NCI-H748 (cell line): ENCODE results near the gene FERMT1.
"Not testable (repeated sequence)": the region's sequence is repeated elsewhere in the genome, so short reads cannot be mapped to it uniquely, and the experiment has no call there.

Experiments used
- DNase-seq: peaks from one replicate; lab custom pipeline; 2025; ENCODE audit not compliant: unreplicated experiment; lab: John Stamatoyannopoulos, UW

FERMT1 gene

GRCh38 chr20:6120491-6120988 lies 2.3 kb downstream of the FERMT1 start:
- DNase-seq: no peak

DNA sequence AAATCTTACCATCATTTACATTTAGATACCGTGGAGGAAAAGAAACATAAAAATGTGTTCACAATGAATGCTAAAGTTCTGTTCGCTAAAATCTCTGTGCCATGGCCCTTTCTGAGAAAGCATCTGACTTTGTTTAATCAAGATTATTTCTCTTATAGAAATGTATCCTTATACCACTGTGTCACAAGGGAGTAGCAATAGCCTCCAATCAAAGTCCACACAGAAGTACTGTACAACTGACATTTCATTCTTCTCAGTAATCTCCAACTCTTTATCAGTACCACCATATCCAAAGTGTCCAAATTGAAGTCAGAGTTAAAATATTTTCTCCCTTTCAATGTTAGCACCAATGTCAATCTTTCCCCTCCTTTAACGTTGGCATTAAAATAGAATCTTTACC lies 6.1 kb downstream of the FERMT1 start:
- no peak for DNase-seq

- DNase-seq: peak; percentile 24
Observed at GRCh38 chr20:6115221-6115895, 7.5 kb downstream of the FERMT1 start.

GRCh38 chr20:6114696-6115095 lies 8.1 kb downstream of the FERMT1 start:
- DNase-seq: no peak

DNA sequence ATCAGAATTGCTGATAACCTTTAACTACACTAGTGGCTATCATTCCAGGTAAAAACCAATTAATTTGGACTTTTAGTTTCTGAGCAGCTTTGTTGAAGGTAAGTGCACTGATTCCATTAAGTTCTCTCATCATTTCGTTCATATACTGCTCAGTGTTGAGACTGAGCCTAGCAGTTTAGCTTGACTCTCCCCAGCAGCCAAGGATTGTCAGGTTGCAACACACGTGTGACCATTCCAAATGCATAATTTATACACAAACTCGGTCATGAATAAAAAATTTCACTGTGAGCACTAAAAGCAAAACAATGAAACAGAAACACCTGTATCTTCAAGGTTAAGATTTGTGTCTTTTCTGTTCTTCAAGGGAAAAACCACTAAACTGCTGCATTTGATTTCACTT lies 8.9 kb downstream of the FERMT1 start:
- DNase-seq: no peak

DNA sequence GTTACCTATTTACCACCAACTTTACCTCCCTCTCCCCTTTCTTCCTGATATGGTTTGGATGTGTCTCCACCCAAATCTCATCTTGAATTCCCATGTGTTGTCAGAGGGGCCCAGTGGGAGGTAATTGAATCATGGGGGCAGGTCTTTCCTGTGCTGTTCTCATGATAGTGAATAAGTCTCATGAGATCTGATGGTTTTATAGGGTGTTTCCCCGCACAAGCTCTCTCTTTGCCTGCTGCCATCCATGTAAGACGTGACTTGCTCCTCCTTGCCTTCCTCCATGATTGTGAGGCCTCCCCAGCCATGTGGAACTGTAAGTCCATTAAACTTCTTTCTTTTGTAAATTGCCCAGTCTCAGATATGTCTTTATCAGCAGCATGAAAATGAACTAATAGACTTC lies 9.9 kb downstream of the FERMT1 start:
- not testable (repeated sequence) for DNase-seq

DNA sequence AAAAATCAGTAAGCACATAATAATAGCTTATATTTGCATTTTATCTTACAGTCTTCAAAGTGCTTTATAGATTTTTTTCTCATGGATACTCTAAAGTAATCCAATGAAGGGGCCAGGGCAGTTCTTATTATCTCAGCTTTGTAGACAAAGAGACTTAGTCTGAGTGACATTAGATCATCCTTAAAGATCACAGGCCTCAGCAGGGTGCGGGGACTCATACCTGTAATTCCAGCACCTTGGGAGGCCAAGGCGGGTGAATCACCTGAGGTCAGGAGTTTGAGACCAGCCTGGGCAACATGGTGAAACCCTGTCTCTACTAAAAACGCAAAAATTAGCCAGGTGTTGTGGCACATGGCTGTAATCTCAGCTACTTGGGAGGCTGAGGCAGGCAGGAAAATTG lies 14.5 kb downstream of the FERMT1 start:
- DNase-seq: no peak

- no peak for DNase-seq
Observed at GRCh38 chr20:6104493-6105188, 18.2 kb downstream of the FERMT1 start.

GRCh38 chr20:6103301-6103700 lies 19.5 kb downstream of the FERMT1 start:
- no peak for DNase-seq

DNA sequence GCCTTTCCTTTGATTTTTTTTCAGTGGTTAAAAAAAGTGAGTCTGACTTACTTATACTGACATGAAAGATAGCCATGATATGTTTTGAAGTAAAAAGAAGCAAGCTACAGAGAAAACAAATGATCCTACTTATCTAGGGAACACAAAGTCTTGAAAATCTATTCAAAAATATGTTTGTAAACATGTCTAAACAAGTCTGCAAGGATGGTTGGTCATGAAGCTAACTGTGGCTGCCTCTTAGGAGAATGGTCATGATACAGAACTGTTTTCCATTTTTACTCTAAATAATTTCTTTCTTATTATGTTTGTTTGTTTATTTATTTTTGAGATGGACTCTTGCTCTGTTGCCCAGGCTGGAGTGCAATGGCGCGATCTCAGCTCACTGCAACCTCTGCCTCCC lies 21.5 kb downstream of the FERMT1 start:
- no peak for DNase-seq

- DNase-seq: no peak
Observed at GRCh38 chr20:6100246-6100645, 22.6 kb downstream of the FERMT1 start.

DNA sequence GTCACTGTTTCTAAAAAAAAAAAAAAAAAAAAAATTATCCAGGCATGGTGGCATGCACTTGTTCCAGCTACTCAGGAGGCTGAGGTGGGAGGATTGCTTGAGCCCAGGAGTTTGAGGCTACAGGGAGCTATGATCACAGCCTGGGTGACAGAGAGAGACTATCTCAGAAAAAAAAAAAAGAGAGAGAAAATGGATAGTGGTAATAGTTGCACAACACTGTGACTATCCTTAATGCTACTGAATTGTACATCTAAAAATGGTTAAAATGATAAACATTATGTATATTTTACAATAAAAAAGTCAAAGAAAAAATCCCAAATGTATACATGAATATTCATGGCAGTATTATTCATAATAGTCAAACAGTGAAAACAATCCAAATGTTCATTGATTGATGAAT lies 23.0 kb downstream of the FERMT1 start:
- DNase-seq: no peak

- no peak for DNase-seq
Observed at GRCh38 chr20:6095409-6095808, 27.4 kb downstream of the FERMT1 start.

- DNase-seq: no peak
Observed at GRCh38 chr20:6094565-6094964, 28.3 kb downstream of the FERMT1 start.

GRCh38 chr20:6094063-6094462 lies 28.8 kb downstream of the FERMT1 start:
- no peak for DNase-seq

- DNase-seq: no peak
Observed at GRCh38 chr20:6091661-6092060, 31.2 kb downstream of the FERMT1 start.

- DNase-seq: no peak
Observed at GRCh38 chr20:6086868-6087267, 36.0 kb downstream of the FERMT1 start.

- DNase-seq: no peak
Observed at GRCh38 chr20:6083926-6084325, 38.9 kb downstream of the FERMT1 start.

- DNase-seq: no peak
Observed at GRCh38 chr20:6081236-6081635, 41.6 kb downstream of the FERMT1 start.

- DNase-seq: no peak
Observed at GRCh38 chr20:6079016-6079415, 43.8 kb downstream of the FERMT1 start.

- no peak for DNase-seq
Observed at GRCh38 chr20:6075428-6076219, 47.2 kb downstream of the FERMT1 start.

DNA sequence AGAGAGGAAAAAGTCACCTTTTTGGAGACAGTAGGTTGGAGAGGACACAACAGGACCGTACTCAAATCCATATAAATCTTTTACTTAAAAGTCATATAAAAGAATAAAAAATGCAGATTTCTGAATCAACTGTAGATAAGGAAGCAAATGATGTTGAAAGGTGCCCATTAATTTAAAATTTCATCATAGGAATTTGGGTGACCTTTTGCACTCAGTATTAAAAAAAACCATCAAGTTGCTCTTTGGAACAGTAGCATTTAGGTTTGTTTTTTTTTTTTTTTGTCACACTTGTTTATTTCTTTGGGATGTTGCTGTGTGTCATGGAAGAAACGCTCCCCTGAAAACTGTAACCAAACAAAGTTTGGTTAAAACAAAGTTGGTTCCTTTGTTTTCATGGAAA lies 48.0 kb downstream of the FERMT1 start:
- DNase-seq: no peak
